MM.1S (cell line): ENCODE results near the gene SPEM1.
A peak's percentile ranks its signal among the peaks of the same experiment; 100 is the strongest.

Experiments used
- DNase-seq: peaks from one replicate; pipeline ENCODE4 v3.0.0-alpha.2; 2015
- H2AFZ ChIP-seq: fragments of 300-600 bp; sonication (generic); 2 replicates; pipeline ENCODE4 v1.6.0; 2016; ENCODE audit warnings: antibody characterized with exemption, low read length
- H3F3A ChIP-seq: fragments of 300-600 bp; sonication (generic); 2 replicates; pipeline ENCODE4 v1.6.1; 2016; ENCODE audit warnings: mild to moderate bottlenecking, antibody characterized with exemption, low read length, moderate library complexity, mixed read lengths; ENCODE audit not compliant: insufficient read depth
- H3K27ac ChIP-seq: fragments of 300-600 bp; sonication (generic); 2 replicates; pipeline ENCODE4 v1.5.1; 2016; ENCODE audit warnings: mild to moderate bottlenecking, low read length
- H3K27me3 ChIP-seq: fragments of 300-600 bp; sonication (generic); replicated peaks from 2 replicates; pipeline ENCODE4 v1.6.0; 2016; ENCODE audit warnings: low read length; ENCODE audit not compliant: insufficient read depth
- H3K36me3 ChIP-seq: fragments of 300-600 bp; sonication (generic); replicated peaks from 2 replicates; pipeline ENCODE4 v1.6.1; 2016; ENCODE audit warnings: mild to moderate bottlenecking, low read length, mixed read lengths; ENCODE audit not compliant: insufficient read depth
- H3K4me1 ChIP-seq: fragments of 300-600 bp; sonication (generic); 2 replicates; pipeline ENCODE4 v1.6.1; 2016; ENCODE audit warnings: low read length, mixed read lengths
- H3K4me2 ChIP-seq: fragments of 300-600 bp; sonication (generic); 2 replicates; pipeline ENCODE4 v1.6.0; 2016; ENCODE audit warnings: low read depth, low read length
- H3K4me3 ChIP-seq: fragments of 300-600 bp; sonication (generic); 2 replicates; pipeline ENCODE4 v1.5.1; 2016; ENCODE audit warnings: low read length, mixed read lengths
- H3K79me2 ChIP-seq: fragments of 300-600 bp; sonication (generic); 2 replicates; pipeline ENCODE4 v1.6.1; 2016; ENCODE audit warnings: mixed run types, low read length, mixed read lengths
- H3K9ac ChIP-seq: fragments of 300-600 bp; sonication (generic); 2 replicates; pipeline ENCODE4 v1.6.1; 2016; ENCODE audit warnings: low read length, mixed read lengths
- H3K9me2 ChIP-seq: fragments of 300-600 bp; sonication (generic); replicated peaks from 2 replicates; pipeline ENCODE4 v1.6.1; 2016; ENCODE audit warnings: mild to moderate bottlenecking, low read length, mixed read lengths; ENCODE audit not compliant: insufficient read depth
- H3K9me3 ChIP-seq: fragments of 300-600 bp; sonication (generic); replicated peaks from 2 replicates; pipeline ENCODE4 v1.6.1; 2016; ENCODE audit warnings: mild to moderate bottlenecking, low read length, mixed read lengths; ENCODE audit not compliant: insufficient read depth
- H4K20me1 ChIP-seq: fragments of 300-600 bp; sonication (generic); 2 replicates; pipeline ENCODE4 v1.6.1; 2016; ENCODE audit warnings: mild to moderate bottlenecking, low read length, moderate library complexity, mixed read lengths; ENCODE audit not compliant: insufficient read depth
- EZH2 ChIP-seq: fragments of 300-600 bp; sonication (generic); optimal IDR thresholded peaks from 2 replicates; pipeline ENCODE3; 2017; ENCODE audit warnings: low read depth, mild to moderate bottlenecking, antibody characterized with exemption, low read length, mixed read lengths
- EZH2phosphoT487 ChIP-seq: fragments of 300-600 bp; sonication (generic); IDR thresholded peaks from 2 replicates; pipeline ENCODE4 v1.6.1; 2018; ENCODE audit warnings: antibody characterized with exemption, low read length
- TF ChIP-seq, protein P1 (sequence below): fragments of 300-600 bp; sonication (generic); IDR thresholded peaks from 2 replicates; pipeline ENCODE4 v1.5.1; 2016; ENCODE audit warnings: antibody characterized with exemption, low read length, mixed read lengths

The SPEM1 gene

DNA sequence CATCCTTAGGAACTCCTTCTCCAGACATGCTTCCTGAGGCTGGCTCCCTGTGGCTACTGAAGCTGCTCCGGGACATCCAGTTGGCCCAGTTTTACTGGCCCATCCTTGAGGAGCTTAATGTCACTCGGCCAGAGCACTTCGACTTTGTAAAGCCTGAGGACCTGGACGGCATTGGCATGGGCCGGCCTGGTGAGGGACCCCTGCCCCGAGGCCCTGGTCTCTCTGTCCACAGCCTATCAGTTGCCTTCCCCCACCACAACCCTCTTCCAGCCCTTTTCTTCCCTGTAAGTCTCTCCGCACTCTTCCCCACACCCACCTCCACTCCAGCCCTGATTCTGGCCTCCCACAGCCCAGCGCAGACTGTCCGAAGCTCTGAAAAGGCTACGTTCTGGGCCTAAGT is 37.2 kb upstream of the SPEM1 start:
- H3K9me3 ChIP-seq = no peaks in the 10 kb centered on the region
- no peak for DNase-seq
- H3K9ac ChIP-seq = no peak overlapping the region
- no peak overlapping the region for H3K4me3 ChIP-seq
- H3K79me2 ChIP-seq = no peaks in the 10 kb centered on the region
- H4K20me1 ChIP-seq = no peaks in the 10 kb centered on the region
- TF ChIP-seq EZH2phosphoT487 (no peak), EZH2 (no peak)
- TF ChIP-seq, protein P1, sequence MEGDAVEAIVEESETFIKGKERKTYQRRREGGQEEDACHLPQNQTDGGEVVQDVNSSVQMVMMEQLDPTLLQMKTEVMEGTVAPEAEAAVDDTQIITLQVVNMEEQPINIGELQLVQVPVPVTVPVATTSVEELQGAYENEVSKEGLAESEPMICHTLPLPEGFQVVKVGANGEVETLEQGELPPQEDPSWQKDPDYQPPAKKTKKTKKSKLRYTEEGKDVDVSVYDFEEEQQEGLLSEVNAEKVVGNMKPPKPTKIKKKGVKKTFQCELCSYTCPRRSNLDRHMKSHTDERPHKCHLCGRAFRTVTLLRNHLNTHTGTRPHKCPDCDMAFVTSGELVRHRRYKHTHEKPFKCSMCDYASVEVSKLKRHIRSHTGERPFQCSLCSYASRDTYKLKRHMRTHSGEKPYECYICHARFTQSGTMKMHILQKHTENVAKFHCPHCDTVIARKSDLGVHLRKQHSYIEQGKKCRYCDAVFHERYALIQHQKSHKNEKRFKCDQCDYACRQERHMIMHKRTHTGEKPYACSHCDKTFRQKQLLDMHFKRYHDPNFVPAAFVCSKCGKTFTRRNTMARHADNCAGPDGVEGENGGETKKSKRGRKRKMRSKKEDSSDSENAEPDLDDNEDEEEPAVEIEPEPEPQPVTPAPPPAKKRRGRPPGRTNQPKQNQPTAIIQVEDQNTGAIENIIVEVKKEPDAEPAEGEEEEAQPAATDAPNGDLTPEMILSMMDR = no peak
- H3K4me2 ChIP-seq = no peak overlapping the region
- no peak overlapping the region for H2AFZ ChIP-seq
- no peak overlapping the region for H3K27ac ChIP-seq
- no peaks in the 10 kb centered on the region for H3F3A ChIP-seq
- H3K36me3 ChIP-seq = no peaks in the 10 kb centered on the region
- H3K27me3 ChIP-seq = peaks cover 46% of the 10 kb centered on the region
- H3K9me2 ChIP-seq = no peaks in the 10 kb centered on the region
- peaks cover 4% of the 10 kb centered on the region; the same call in 1 of the 2 replicates for H3K4me1 ChIP-seq

DNA sequence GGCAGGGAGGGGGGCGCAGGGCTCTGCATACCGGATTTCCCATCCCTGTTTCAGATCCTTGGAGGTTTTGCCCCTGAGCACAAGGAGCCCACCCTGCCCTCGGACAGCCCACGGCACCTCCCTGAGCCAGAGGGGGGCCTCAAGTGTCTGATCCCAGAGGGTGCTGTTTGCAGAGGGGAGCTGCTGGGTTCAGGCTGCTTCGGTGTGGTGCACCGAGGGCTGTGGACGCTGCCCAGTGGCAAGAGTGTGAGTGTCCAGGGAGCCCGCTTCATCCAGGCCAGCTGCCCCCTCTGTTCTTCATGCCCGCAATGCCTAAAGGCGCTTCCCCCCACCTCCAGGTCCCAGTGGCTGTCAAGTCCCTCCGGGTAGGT is 36.8 kb upstream of the SPEM1 start:
- Histone ChIP-seq H3F3A (no peaks in the 10 kb centered on the region), H2AFZ (peak overlapping the region; percentile 87), H4K20me1 (no peaks in the 10 kb centered on the region), H3K9me2 (no peaks in the 10 kb centered on the region), H3K79me2 (no peaks in the 10 kb centered on the region), H3K9ac (no peak overlapping the region), H3K27me3 (peaks cover 46% of the 10 kb centered on the region), H3K4me1 (peaks cover 4% of the 10 kb centered on the region; the same call in 1 of the 2 replicates), H3K9me3 (no peaks in the 10 kb centered on the region), H3K36me3 (no peaks in the 10 kb centered on the region), H3K27ac (no peak overlapping the region), H3K4me2 (peak overlapping the region; percentile 83; the same call in 1 of the 2 replicates), H3K4me3 (no peak overlapping the region)
- DNase-seq = no peak
- TF ChIP-seq EZH2phosphoT487 (no peak), EZH2 (no peak)
- TF ChIP-seq, protein P1 = no peak

DNA sequence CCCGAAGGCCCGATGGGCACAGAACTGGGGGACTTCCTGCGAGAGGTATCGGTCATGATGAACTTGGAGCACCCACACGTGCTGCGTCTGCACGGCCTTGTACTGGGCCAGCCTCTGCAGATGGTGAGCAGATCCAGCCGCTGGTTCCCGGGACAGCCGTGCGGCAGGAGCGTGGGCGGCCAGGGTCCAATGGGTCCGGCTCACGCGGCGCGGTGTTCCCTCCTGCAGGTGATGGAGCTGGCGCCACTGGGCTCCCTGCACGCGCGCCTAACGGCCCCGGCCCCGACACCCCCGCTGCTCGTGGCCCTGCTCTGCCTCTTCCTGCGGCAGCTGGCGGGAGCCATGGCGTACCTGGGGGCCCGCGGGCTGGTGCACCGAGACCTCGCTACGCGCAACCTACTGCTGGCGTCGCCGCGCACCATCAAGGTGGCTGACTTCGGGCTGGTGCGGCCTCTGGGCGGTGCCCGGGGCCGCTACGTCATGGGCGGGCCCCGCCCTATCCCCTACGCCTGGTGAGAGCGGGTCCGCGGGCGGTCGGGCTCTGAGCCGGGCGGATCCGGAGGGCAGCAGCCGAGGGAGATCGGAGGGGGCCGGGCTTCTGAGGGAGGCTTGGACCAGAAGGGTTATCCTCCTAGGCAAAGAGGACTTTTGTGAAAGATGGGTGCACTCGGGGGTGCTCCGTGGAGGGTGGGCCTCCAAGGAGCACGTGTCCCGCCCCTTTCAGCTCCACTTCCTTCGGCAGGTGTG is 36.2 kb upstream of the SPEM1 start:
- Histone ChIP-seq H3K36me3 (no peaks in the 10 kb centered on the region), H2AFZ (peak overlapping the region; percentile 87), H3K4me1 (peaks cover 4% of the 10 kb centered on the region; the same call in 1 of the 2 replicates), H3K79me2 (no peaks in the 10 kb centered on the region), H3F3A (no peaks in the 10 kb centered on the region), H3K4me2 (peak overlapping the region; percentile 83), H3K9me3 (no peaks in the 10 kb centered on the region), H3K4me3 (peak overlapping the region; percentile 63), H3K9me2 (no peaks in the 10 kb centered on the region), H3K27ac (no peak overlapping the region), H3K9ac (peak overlapping the region; percentile 47; the same call in 1 of the 2 replicates), H3K27me3 (peaks cover 46% of the 10 kb centered on the region), H4K20me1 (no peaks in the 10 kb centered on the region)
- TF ChIP-seq EZH2phosphoT487 = no peak
- TF ChIP-seq EZH2 = no peak
- TF ChIP-seq, protein P1 = no peak
- peak; percentile 66 for DNase-seq
